ENCODE data around the gene ABCG4.

DNA sequence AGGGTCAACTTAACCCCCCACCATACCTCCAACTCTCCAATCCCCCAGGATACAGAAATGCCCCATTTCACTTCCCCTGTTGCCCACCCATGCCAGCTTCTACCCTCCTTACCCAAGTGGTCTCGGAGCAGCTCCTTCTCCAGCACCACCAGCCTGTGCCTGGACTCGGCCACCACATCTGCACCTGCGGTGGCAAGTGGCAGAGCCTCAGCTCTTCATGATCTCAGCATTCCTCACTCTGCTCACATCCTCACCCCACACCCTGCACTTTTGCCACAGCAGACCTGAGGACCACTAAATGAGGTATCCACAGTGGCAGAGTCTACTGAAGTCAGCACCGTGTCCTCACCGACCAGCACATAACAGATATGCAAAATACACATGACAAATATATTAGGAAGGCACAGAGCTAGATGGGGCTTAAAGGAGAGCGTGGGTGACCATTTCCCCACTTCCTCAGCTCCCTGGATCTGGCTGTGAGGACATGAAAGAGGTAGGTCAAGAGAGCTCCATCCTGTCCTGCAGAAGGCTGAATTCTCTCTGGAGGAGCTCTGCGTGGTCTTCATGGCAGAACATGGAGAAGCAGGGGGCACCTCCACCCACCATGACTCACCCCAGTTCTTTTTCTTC is 46.1 kb downstream of the ABCG4 start:
- TF ChIP-seq, protein P1, sequence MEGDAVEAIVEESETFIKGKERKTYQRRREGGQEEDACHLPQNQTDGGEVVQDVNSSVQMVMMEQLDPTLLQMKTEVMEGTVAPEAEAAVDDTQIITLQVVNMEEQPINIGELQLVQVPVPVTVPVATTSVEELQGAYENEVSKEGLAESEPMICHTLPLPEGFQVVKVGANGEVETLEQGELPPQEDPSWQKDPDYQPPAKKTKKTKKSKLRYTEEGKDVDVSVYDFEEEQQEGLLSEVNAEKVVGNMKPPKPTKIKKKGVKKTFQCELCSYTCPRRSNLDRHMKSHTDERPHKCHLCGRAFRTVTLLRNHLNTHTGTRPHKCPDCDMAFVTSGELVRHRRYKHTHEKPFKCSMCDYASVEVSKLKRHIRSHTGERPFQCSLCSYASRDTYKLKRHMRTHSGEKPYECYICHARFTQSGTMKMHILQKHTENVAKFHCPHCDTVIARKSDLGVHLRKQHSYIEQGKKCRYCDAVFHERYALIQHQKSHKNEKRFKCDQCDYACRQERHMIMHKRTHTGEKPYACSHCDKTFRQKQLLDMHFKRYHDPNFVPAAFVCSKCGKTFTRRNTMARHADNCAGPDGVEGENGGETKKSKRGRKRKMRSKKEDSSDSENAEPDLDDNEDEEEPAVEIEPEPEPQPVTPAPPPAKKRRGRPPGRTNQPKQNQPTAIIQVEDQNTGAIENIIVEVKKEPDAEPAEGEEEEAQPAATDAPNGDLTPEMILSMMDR (IDR thresholded peaks at IDR 0.05): no peak
- TF ChIP-seq POLR2A (IDR thresholded peaks at IDR 0.05): no peak
